MCF 10A (cell line): ENCODE measurements around the gene ADH1C. TPM values are rescaled to one million over a fixed set of nuclear protein-coding genes. Genes with fewer than 3 reads are reported as not detected.

Experiments
- BruUV-seq: library from RNA; stranded (reverse); fragments of 400-500 nt; replicated peaks from 2 replicates; lab custom pipeline; 2021; lab: Mats Ljungman, UMichigan
- CTCF ChIA-PET: fragments of 300-600 bp; sonication (Branson Sonifier 250); formaldehyde crosslinking; extraction: SDS; loops from one replicate; lab custom pipeline; 2021; ENCODE audit warnings: antibody characterized with exemption, inconsistent platforms; lab: Yijun Ruan, JAX
- POLR2A ChIA-PET: fragments of 300-600, 350-650 bp; sonication (Branson Sonifier 250); formaldehyde crosslinking; extraction: SDS; loops from one replicate; lab custom pipeline; 2020; ENCODE audit warnings: antibody characterized with exemption, inconsistent platforms; lab: Yijun Ruan, JAX
- DNase-seq: peaks from one replicate; pipeline ENCODE4 v3.0.0-alpha.2; 2018; ENCODE audit not compliant: unreplicated experiment
- H3K27ac Mint-ChIP-seq: one replicate; pipeline ENCODE4 v1.8.0; 2022; ENCODE audit warnings: mild to moderate bottlenecking, low read depth, mixed read lengths; ENCODE audit not compliant: unreplicated experiment
- H3K27me3 Mint-ChIP-seq: one replicate; pipeline ENCODE4 v1.8.0; 2022; ENCODE audit warnings: mixed read lengths; ENCODE audit not compliant: insufficient read depth, unreplicated experiment
- H3K36me3 Mint-ChIP-seq: one replicate; pipeline ENCODE4 v1.8.0; 2022; ENCODE audit warnings: mild to moderate bottlenecking, moderate library complexity, mixed read lengths; ENCODE audit not compliant: insufficient read depth, unreplicated experiment
- H3K4me1 Mint-ChIP-seq: one replicate; pipeline ENCODE4 v1.8.0; 2022; ENCODE audit warnings: mixed read lengths; ENCODE audit not compliant: insufficient read depth, unreplicated experiment
- H3K4me3 Mint-ChIP-seq: one replicate; pipeline ENCODE4 v1.8.0; 2022; ENCODE audit warnings: mild to moderate bottlenecking, moderate library complexity, mixed read lengths; ENCODE audit not compliant: unreplicated experiment
- H3K9me3 Mint-ChIP-seq: one replicate; pipeline ENCODE4 v1.8.0; 2022; ENCODE audit warnings: mixed read lengths; ENCODE audit not compliant: unreplicated experiment
- CTCF ChIP-seq: fragments of 200-600 bp; IDR thresholded peaks from one replicate; pipeline ENCODE4 v1.8.0; 2022; ENCODE audit warnings: antibody characterized with exemption, mild to moderate bottlenecking; ENCODE audit not compliant: unreplicated experiment
- intact Hi-C: fragments of 100-400 bp; cut with micrococcal nuclease; formaldehyde crosslinking; loops from 2 replicates; pipeline ENCODE4 v1.14.1; 2022
- total RNA-seq: library from RNA; stranded (reverse); gene quantifications from 2 replicates; pipeline ENCODE4 v1.2.3, GENCODE V29; 2022

Gene ADH1C
- total RNA-seq, 1 experiment from 2014 or later = not detected

DNA sequence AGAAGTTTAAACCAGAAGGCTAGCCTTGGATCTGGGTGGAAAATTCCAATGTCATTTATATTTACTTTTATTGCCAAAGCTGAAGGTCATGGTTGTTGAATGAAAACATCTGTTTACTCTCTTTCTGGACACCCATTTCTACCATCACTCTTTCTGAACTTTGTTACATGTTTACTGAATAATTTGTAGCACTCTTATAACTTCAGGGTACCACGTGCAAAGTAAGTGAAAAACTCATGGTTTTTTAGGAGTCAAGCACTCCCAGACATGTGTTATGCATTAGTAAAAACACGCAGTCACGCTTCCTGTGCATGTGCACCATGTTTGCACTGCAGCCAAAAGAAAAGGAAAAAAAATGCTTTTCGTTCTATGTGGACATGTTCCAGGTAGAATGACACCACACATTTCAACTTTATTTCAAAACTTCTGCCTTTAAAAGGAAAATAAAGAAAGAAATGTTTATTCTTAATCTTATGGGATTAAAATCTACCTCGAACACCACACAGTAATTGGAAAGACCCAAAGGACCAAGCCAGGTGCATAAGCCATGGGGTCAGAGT is 31.4 kb upstream of the ADH1C start:
- CTCF ChIA-PET = interaction anchor here (1.4 kb wide), 1 partner anchor 21 kb away, joined by 4 read pairs; no protein-coding TSS in a partner anchor
- peak; percentile 8 for DNase-seq
- TF ChIP-seq CTCF = no peak
- H3K4me3 Mint-ChIP-seq = no peak overlapping the region
- peaks cover 6% of the 10 kb centered on the region for H3K4me1 Mint-ChIP-seq
- intact Hi-C loops = no loop called here
- peaks cover 5% of the 10 kb centered on the region for H3K36me3 Mint-ChIP-seq
- peaks cover 14% of the 10 kb centered on the region for H3K9me3 Mint-ChIP-seq
- no peaks in the 10 kb centered on the region for H3K27me3 Mint-ChIP-seq
- no peak overlapping the region for H3K27ac Mint-ChIP-seq
- POLR2A ChIA-PET = interaction anchor here (1.0 kb wide), 1 partner anchor 55 kb away, joined by 3 read pairs; no protein-coding TSS in a partner anchor
- BruUV-seq = no TSS peak

DNA sequence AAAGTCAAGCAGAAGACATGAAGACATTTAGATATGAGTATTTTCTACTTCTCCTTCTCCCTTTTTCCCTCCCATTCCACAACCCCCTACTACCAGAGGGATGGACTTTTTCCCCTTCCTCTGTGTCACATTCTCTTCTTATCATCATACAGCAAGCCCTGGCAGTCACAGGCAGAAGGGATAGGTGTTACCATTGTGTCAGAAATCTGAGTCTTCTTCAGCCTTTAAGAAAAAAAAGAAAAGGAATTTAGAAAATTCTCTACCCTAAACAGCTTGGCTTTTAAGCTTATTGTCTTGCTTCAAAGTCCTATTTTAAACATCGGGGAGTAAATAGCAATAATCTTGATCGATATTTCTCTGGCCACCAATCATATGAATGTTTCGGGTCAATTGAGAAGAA is 30.9 kb upstream of the ADH1C start:
- Mint-ChIP-seq H3K27ac (no peak overlapping the region), H3K9me3 (peaks cover 9% of the 10 kb centered on the region), H3K4me3 (no peak overlapping the region), H3K4me1 (peaks cover 6% of the 10 kb centered on the region), H3K36me3 (peaks cover 5% of the 10 kb centered on the region), H3K27me3 (no peaks in the 10 kb centered on the region)
- CTCF ChIA-PET = interaction anchor here (1.4 kb wide), 1 partner anchor 8 kb away, joined by 4 read pairs; no protein-coding TSS in a partner anchor
- no peak for DNase-seq
- POLR2A ChIA-PET = interaction anchor here (0.8 to 1.0 kb wide), 2 partner anchors 20 to 55 kb away, joined by 3 read pairs; no protein-coding TSS in a partner anchor
- no peak for TF ChIP-seq CTCF
- intact Hi-C loops = no loop called here
- no TSS peak for BruUV-seq

DNA sequence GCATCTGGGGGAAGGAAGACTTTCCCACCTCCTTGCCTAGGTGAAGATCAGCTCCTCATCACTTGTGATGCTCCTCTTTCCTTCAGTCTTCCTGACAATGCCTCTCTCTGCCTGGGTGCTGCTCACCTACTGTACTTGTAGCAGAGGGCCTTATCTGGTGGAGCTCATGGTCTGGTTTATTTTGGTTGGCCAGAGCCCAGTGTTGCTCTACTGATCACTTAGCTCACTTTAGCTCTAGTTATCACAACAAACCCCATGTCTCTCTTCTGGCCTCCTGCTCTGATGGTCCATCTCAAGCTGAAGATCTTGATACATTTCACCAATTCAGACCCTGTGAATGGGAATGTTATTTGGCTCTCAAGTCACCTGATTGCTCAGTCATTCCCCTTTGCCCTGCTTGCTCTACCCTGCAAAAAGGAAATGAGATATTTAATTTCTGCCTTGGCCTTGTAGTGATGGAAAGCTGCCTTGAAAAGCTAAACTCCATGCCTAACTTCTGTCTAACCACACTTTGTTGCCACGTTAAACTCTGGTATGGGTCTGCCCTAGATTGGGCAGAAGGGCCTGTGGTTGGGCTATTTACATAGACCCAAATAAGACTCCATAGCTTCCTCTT is 30.3 kb upstream of the ADH1C start:
- no peak overlapping the region for H3K27ac Mint-ChIP-seq

More for the DNA sequence above, 30.3 kb upstream of the ADH1C start:
- TF ChIP-seq CTCF = no peak
- no peak for DNase-seq
- CTCF ChIA-PET = interaction anchor here (0.6 to 1.4 kb wide), 2 partner anchors 8 to 355 kb away, joined by 3 to 4 read pairs; no protein-coding TSS in a partner anchor
- Mint-ChIP-seq H3K4me3 (no peak overlapping the region), H3K27me3 (no peaks in the 10 kb centered on the region), H3K4me1 (peaks cover 6% of the 10 kb centered on the region), H3K9me3 (peaks cover 7% of the 10 kb centered on the region), H3K36me3 (peaks cover 5% of the 10 kb centered on the region)
- POLR2A ChIA-PET = interaction anchor here (0.8 kb wide), 1 partner anchor 21 kb away, joined by 3 read pairs; no protein-coding TSS in a partner anchor
- intact Hi-C loops = no loop called here
- no TSS peak for BruUV-seq
